HepG2 (cell line): ENCODE measurements around the gene SEBOX. TPM values are rescaled to one million over a fixed set of nuclear protein-coding genes. Genes with fewer than 3 reads are reported as not detected.
A peak's percentile ranks its signal among the peaks of the same experiment; 100 is the strongest.

Experiments
- ETV6 ChIP-seq: sonication (generic); formaldehyde crosslinking; conservative IDR thresholded peaks from 2 replicates; pipeline ENCODE4 v1.4.0; 2020; ENCODE audit warnings: missing genetic modification reagents
- KAT8 ChIP-seq: IDR thresholded peaks from 2 replicates; pipeline ENCODE4 v1.6.1; 2016; ENCODE audit warnings: missing genetic modification reagents, missing compliant biosample characterization
- KLF6 ChIP-seq: IDR thresholded peaks from 2 replicates; pipeline ENCODE4 v1.8.0; 2016; ENCODE audit warnings: missing biosample characterization, missing genetic modification reagents
- SIX1 ChIP-seq: sonication (generic); formaldehyde crosslinking; IDR thresholded peaks from 2 replicates; pipeline ENCODE4 v1.4.0; 2020; ENCODE audit warnings: missing genetic modification reagents, borderline replicate concordance
- SNAI1 ChIP-seq: sonication (generic); formaldehyde crosslinking; IDR thresholded peaks from 2 replicates; pipeline ENCODE4 v1.5.0; 2020; ENCODE audit warnings: mild to moderate bottlenecking, missing genetic modification reagents, borderline replicate concordance
- ZEB1 ChIP-seq: IDR thresholded peaks from 2 replicates; pipeline ENCODE4 v1.6.1; 2012; ENCODE audit warnings: mild to moderate bottlenecking, low read depth, inconsistent platforms; ENCODE audit not compliant: insufficient replicate concordance
- ZNF335 ChIP-seq: sonication (generic); formaldehyde crosslinking; IDR thresholded peaks from 2 replicates; pipeline ENCODE4 v1.4.0; 2020; ENCODE audit warnings: missing genetic modification reagents
- polyA plus RNA-seq, 8 experiments: library from polyadenylated mRNA; depleted of rRNA in 3 of 8; stranded (reverse) in 7 of 8; unstranded in 1 of 8; fragments of >200 nt; fragmentation: Illumina TruSeq in 4 of 8; extraction: Trizol in 4 of 8; gene quantifications; 2 replicates each; pipeline versions ENCODE4 v1.2.1 to v1.2.3, GENCODE V29; 2011 to 2016; ENCODE audit warnings: low read depth in 4 of 8, missing spikeins in 1 of 8, mixed read lengths in 1 of 8; ENCODE audit not compliant: insufficient read depth in 1 of 8
- total RNA-seq, 5 experiments: library from RNA; depleted of rRNA; stranded (reverse); fragments of >200 nt; fragmentation: Illumina TruSeq; extraction: Trizol; gene quantifications; 2 replicates each; pipeline ENCODE4 v1.2.3, GENCODE V29; 2016; ENCODE audit warnings: low read depth in 1 of 5
- TF ChIP-seq, protein P1 (sequence below): sonication (generic); formaldehyde crosslinking; conservative IDR thresholded peaks from 2 replicates; pipeline ENCODE4 v1.4.0; 2020; ENCODE audit warnings: missing genetic modification reagents
- TF ChIP-seq, protein P2 (sequence below): IDR thresholded peaks from 2 replicates; pipeline ENCODE4 v1.6.1; 2016; ENCODE audit warnings: low read depth, borderline replicate concordance
- TF ChIP-seq, protein P3 (sequence below): sonication (generic); formaldehyde crosslinking; conservative IDR thresholded peaks from 2 replicates; pipeline ENCODE4 v1.5.0; 2020; ENCODE audit warnings: missing genetic modification reagents

Gene SEBOX
- total and polyA plus RNA-seq, 2 of the 13 experiments (the other 11 are each of a cell fraction or from before 2014, with no cell fraction given): not detected

DNA sequence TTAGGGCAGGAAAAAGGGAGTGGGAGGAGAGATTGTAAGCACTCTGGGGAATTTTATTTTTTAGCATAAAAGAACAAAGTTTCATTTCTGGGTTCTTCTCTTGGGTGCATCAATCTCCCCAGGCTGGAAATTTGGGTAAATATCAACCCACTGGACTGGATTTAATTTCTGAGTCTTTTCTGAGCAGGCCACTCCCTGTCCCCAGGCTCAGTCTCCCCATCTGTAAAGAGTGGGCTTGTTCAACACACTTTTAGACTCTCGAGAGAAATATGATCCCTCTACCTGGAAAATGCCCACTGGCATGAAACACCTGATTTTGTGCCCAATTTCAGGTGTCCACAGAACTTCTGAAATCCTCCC, 5.7 kb upstream of the SEBOX start (continued):
- TF ChIP-seq, protein P1, sequence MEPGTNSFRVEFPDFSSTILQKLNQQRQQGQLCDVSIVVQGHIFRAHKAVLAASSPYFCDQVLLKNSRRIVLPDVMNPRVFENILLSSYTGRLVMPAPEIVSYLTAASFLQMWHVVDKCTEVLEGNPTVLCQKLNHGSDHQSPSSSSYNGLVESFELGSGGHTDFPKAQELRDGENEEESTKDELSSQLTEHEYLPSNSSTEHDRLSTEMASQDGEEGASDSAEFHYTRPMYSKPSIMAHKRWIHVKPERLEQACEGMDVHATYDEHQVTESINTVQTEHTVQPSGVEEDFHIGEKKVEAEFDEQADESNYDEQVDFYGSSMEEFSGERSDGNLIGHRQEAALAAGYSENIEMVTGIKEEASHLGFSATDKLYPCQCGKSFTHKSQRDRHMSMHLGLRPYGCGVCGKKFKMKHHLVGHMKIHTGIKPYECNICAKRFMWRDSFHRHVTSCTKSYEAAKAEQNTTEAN (CRISPR knock-in tag): no peak
- TF ChIP-seq KLF6 (CRISPR knock-in tag): peak; percentile 6; the same call in 1 of the 2 replicates
- TF ChIP-seq ETV6 (CRISPR knock-in tag): no peak
- 0 out of 2 replicates have a peak, but pooled peaks have one; percentile 25 for TF ChIP-seq SIX1 (CRISPR knock-in tag)
- TF ChIP-seq, protein P2, sequence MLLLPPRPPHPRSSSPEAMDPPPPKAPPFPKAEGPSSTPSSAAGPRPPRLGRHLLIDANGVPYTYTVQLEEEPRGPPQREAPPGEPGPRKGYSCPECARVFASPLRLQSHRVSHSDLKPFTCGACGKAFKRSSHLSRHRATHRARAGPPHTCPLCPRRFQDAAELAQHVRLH (CRISPR knock-in tag): no peak
- peak; percentile 63 for TF ChIP-seq ZEB1
- peak; percentile 19; the same call in 1 of the 2 replicates for TF ChIP-seq ZNF335 (CRISPR knock-in tag)
- TF ChIP-seq SNAI1 (CRISPR knock-in tag): no peak
- TF ChIP-seq, protein P3, sequence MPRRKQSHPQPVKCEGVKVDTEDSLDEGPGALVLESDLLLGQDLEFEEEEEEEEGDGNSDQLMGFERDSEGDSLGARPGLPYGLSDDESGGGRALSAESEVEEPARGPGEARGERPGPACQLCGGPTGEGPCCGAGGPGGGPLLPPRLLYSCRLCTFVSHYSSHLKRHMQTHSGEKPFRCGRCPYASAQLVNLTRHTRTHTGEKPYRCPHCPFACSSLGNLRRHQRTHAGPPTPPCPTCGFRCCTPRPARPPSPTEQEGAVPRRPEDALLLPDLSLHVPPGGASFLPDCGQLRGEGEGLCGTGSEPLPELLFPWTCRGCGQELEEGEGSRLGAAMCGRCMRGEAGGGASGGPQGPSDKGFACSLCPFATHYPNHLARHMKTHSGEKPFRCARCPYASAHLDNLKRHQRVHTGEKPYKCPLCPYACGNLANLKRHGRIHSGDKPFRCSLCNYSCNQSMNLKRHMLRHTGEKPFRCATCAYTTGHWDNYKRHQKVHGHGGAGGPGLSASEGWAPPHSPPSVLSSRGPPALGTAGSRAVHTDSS (CRISPR knock-in tag): no peak
- 0 out of 2 replicates have a peak, but pooled peaks have one; percentile 9 for TF ChIP-seq KAT8 (CRISPR knock-in tag)
- TF ChIP-seq, all 625 proteins: peak for 13
